Upper lobe of left lung (tissue), 6 donors: ENCODE results near the gene NF1. TPM values are rescaled to one million over a fixed set of nuclear protein-coding genes. Genes with fewer than 3 reads are reported as not detected.
A peak's percentile ranks its signal among the peaks of the same experiment; 100 is the strongest.

ENCODE experiments used
- ATAC-seq, 2 donors: fragments of 200-7000 bp; cut with Tn5 transposase; one replicate each; pipeline ENCODE4 v1.9.1; 2022; ENCODE audit warnings: mild to moderate bottlenecking in 2 of 2, moderate library complexity in 2 of 2; ENCODE audit not compliant: low FRiP score in 2 of 2
- DNase-seq, 2 donors: peaks; one replicate each; pipeline ENCODE4 v3.0.0-alpha.2; 2019 to 2020
- H3K27ac ChIP-seq, 4 donors: fragments of 200-600 bp; sonication (generic); one replicate each; pipeline ENCODE4 v1.5.1; 2016 to 2019
- H3K27me3 ChIP-seq, 4 donors: fragments of 200-600 bp; sonication (generic); one replicate each; pipeline ENCODE4 v1.5.1; 2017 to 2019
- H3K36me3 ChIP-seq, 4 donors: fragments of 200-600 bp; sonication (generic); one replicate each; pipeline ENCODE4 v1.5.1; 2016 to 2019
- H3K4me1 ChIP-seq, 4 donors: fragments of 200-600 bp; sonication (generic); one replicate each; pipeline ENCODE4 v1.5.1; 2018 to 2019
- H3K4me3 ChIP-seq, 4 donors: fragments of 200-600 bp; sonication (generic); one replicate each; pipeline ENCODE4 v1.5.1; 2017 to 2019; ENCODE audit warnings: mild to moderate bottlenecking in 2 of 4, moderate library complexity in 1 of 4
- H3K9me3 ChIP-seq, 4 donors: fragments of 200-600 bp; sonication (generic); one replicate each; pipeline ENCODE4 v1.5.1; 2018 to 2019
- CTCF ChIP-seq, 6 experiments: fragments of 450-650 bp in 4 of 6; fragments of 200-600 bp in 2 of 6; sonication (generic) in 2 of 6; IDR thresholded peaks; one replicate each; pipeline ENCODE4 v1.5.1; 2016 to 2019; ENCODE audit warnings: antibody characterized with exemption in 6 of 6
- EP300 ChIP-seq, 4 donors: sonication (generic); formaldehyde crosslinking; IDR thresholded peaks; one replicate each; pipeline ENCODE4 v1.5.1; 2017; ENCODE audit warnings: antibody characterized with exemption in 4 of 4, control low read depth in 2 of 4
- POLR2A ChIP-seq, 4 donors: fragments of 450-650 bp; IDR thresholded peaks; one replicate each; pipeline ENCODE4 v1.5.1; 2016 to 2017; ENCODE audit warnings: antibody characterized with exemption in 4 of 4, mild to moderate bottlenecking in 2 of 4
- POLR2AphosphoS5 ChIP-seq, 2 donors: sonication (generic); formaldehyde crosslinking; IDR thresholded peaks; one replicate each; pipeline ENCODE4 v1.5.1; 2017; ENCODE audit warnings: antibody characterized with exemption in 2 of 2
- WGBS, 2 donors: methylation state at CpG; one replicate each; pipeline ENCODE4 v1.1.5; 2017 to 2018; 5-methylcytosine and 5-hydroxymethylcytosine counted together
- total RNA-seq, 6 donors: library from RNA; depleted of rRNA in 4 of 6; stranded (reverse); fragments of >200 nt in 4 of 6; gene quantifications; one replicate each; pipeline versions ENCODE4 v1.1.0 to v1.2.1, GENCODE V29; 2016 to 2021
- donor health status: DM: no; HTN: no; CAD: no; lungs with moderate emphysema.
- donor health status: DM: no; HTN: yes; CAD: no; lungs with severe emphysema.

The NF1 gene
- total RNA-seq, 6 donors from 2014 or later: 35.5 to 85.1 (median 47.1) TPM

GRCh38 chr17:31092475-31093064 lies 2.2 kb upstream of the NF1 start:
- DNase-seq (no peak), ATAC-seq (no peak)
- Histone ChIP-seq H3K9me3 (no peaks in the 10 kb centered on the region), H3K4me1 (peaks cover 0 to 13% (median 10%) of the 10 kb centered on the region in 4 donors), H3K27me3 (no peaks in the 10 kb centered on the region), H3K36me3 (no peaks in the 10 kb centered on the region), H3K4me3 (no peak overlapping the region), H3K27ac (no peak overlapping the region)
- TF ChIP-seq EP300 (IDR thresholded peaks at IDR 0.05) (no peak), POLR2AphosphoS5 (IDR thresholded peaks at IDR 0.05) (no peak), CTCF (IDR thresholded peaks at IDR 0.05) (no peak), POLR2A (IDR thresholded peaks at IDR 0.05) (no peak)
- 73 to 87% methylated on average over 1 of the region's 1 CpG for WGBS, 2 donors

- no peaks in the 10 kb centered on the region for H3K9me3 ChIP-seq
- ATAC-seq (no peak), DNase-seq (no peak)
- peak overlapping the region; percentile 30 to 97 (median 85) for H3K4me3 ChIP-seq
- 40 to 41% methylated on average over 17 of the region's 17 CpGs for WGBS, 2 donors
- H3K27me3 ChIP-seq: no peaks in the 10 kb centered on the region
- no peak for TF ChIP-seq EP300 (IDR thresholded peaks at IDR 0.05)
- TF ChIP-seq POLR2A (IDR thresholded peaks at IDR 0.05): no peak
- no peak for TF ChIP-seq CTCF (IDR thresholded peaks at IDR 0.05)
- no peak for TF ChIP-seq POLR2AphosphoS5 (IDR thresholded peaks at IDR 0.05)
- peaks cover 0 to 13% (median 10%) of the 10 kb centered on the region in 4 donors for H3K4me1 ChIP-seq
- peak overlapping the region; percentile 94 to 99 (median 97) for H3K27ac ChIP-seq
- H3K36me3 ChIP-seq: no peaks in the 10 kb centered on the region
These were observed 744 bp upstream of the NF1 start for GRCh38 chr17:31093866-31094599.

- Histone ChIP-seq H3K27me3 (no peaks in the 10 kb centered on the region), H3K4me3 (peak overlapping the region; percentile 76 to 98 (median 96)), H3K27ac (peak overlapping the region; percentile 94 to 99 (median 97)), H3K36me3 (no peaks in the 10 kb centered on the region), H3K9me3 (no peaks in the 10 kb centered on the region), H3K4me1 (peaks cover 0 to 15% (median 11%) of the 10 kb centered on the region in 4 donors)
- 0 to 1% methylated on average over 18 to 38 of the region's 45 CpGs for WGBS, 2 donors
- DNase-seq (peak; percentile 37 to 91), ATAC-seq (peak; percentile 56 to 64)
- TF ChIP-seq EP300 (IDR thresholded peaks at IDR 0.05): no peak
- TF ChIP-seq POLR2AphosphoS5 (IDR thresholded peaks at IDR 0.05): no peak
- TF ChIP-seq POLR2A (IDR thresholded peaks at IDR 0.05): no peak
- TF ChIP-seq CTCF (IDR thresholded peaks at IDR 0.05): no peak
These were observed 694 bp downstream of the NF1 start for GRCh38 chr17:31095236-31096105.

- WGBS, 2 donors: 8 to 15% methylated on average over 5 of the region's 5 CpGs
- peak overlapping the region in 3 of 4 donors; percentile 97 to 99 (median 97) for H3K27ac ChIP-seq
- no peak for DNase-seq
These were observed 1.3 kb downstream of the NF1 start for GRCh38 chr17:31096106-31096436.

More at GRCh38 chr17:31096106-31096436, 1.3 kb downstream of the NF1 start:
- Histone ChIP-seq H3K4me3 (peak overlapping the region; percentile 76 to 98 (median 96)), H3K27me3 (no peaks in the 10 kb centered on the region), H3K4me1 (peaks cover 0 to 21% (median 14%) of the 10 kb centered on the region in 4 donors), H3K9me3 (no peaks in the 10 kb centered on the region), H3K36me3 (no peaks in the 10 kb centered on the region)
- ATAC-seq: no peak
- TF ChIP-seq CTCF (IDR thresholded peaks at IDR 0.05) (no peak), POLR2AphosphoS5 (IDR thresholded peaks at IDR 0.05) (no peak), POLR2A (IDR thresholded peaks at IDR 0.05) (no peak), EP300 (IDR thresholded peaks at IDR 0.05) (no peak)
